Tibial nerve (tissue), 4 donors: ENCODE results near the gene VRK1. TPM values are rescaled to one million over a fixed set of nuclear protein-coding genes. Genes with fewer than 3 reads are reported as not detected.

Experiments
- DNase-seq, 2 donors: peaks; one replicate each; pipeline ENCODE4 v3.0.0-alpha.2; 2019; ENCODE audit warnings: low spot score in 2 of 2
- H3K27ac ChIP-seq, 4 donors: fragments of 200-600 bp; sonication (generic) in 3 of 4; one replicate each; pipeline ENCODE4 v1.5.1; 2017 to 2019; ENCODE audit warnings: mild to moderate bottlenecking in 1 of 4
- H3K27me3 ChIP-seq, 2 donors: fragments of 200-600 bp; sonication (generic) in 1 of 2; one replicate each; pipeline versions ENCODE4 v1.5.1 to v1.6.0; 2017 to 2019
- H3K36me3 ChIP-seq, 3 donors: fragments of 200-600 bp; sonication (generic); one replicate each; pipeline ENCODE4 v1.5.1; 2018 to 2019
- H3K4me1 ChIP-seq, 4 donors: fragments of 200-600 bp; sonication (generic) in 3 of 4; one replicate each; pipeline ENCODE4 v1.5.1; 2017 to 2019
- H3K4me3 ChIP-seq, 4 donors: fragments of 200-600 bp; sonication (generic) in 3 of 4; one replicate each; pipeline ENCODE4 v1.5.1; 2017 to 2019; ENCODE audit warnings: mild to moderate bottlenecking in 1 of 4, moderate library complexity in 1 of 4
- H3K9me3 ChIP-seq, 4 donors: fragments of 200-600 bp; sonication (generic) in 3 of 4; one replicate each; pipeline ENCODE4 v1.5.1; 2017 to 2019
- CTCF ChIP-seq, 5 experiments: fragments of 200-600 bp in 3 of 5; fragments of 450-650 bp in 2 of 5; sonication (generic) in 3 of 5; IDR thresholded peaks; one replicate each; pipeline ENCODE4 v1.5.1; 2016 to 2019; ENCODE audit warnings: antibody characterized with exemption in 5 of 5, mild to moderate bottlenecking in 3 of 5, moderate library complexity in 2 of 5
- EP300 ChIP-seq, 2 donors: sonication (generic); formaldehyde crosslinking; IDR thresholded peaks; one replicate each; pipeline ENCODE4 v1.6.1; 2017; ENCODE audit warnings: antibody characterized with exemption in 2 of 2, mild to moderate bottlenecking in 1 of 2
- POLR2A ChIP-seq, 2 donors: fragments of 450-650 bp; IDR thresholded peaks; one replicate each; pipeline ENCODE4 v1.6.1; 2017; ENCODE audit warnings: antibody characterized with exemption in 2 of 2, mild to moderate bottlenecking in 2 of 2, moderate library complexity in 2 of 2
- WGBS, 2 donors: methylation state at CpG; one replicate each; pipeline ENCODE4 v1.1.5; 2018; 5-methylcytosine and 5-hydroxymethylcytosine counted together
- total RNA-seq, 4 donors: library from RNA; depleted of rRNA; stranded (reverse); fragments of >200 nt; gene quantifications; one replicate each; pipeline ENCODE4 v1.1.0, GENCODE V29; 2016

The VRK1 gene
- total RNA-seq, 4 donors from 2014 or later: 5.4 to 11.0 (median 9.0) TPM

DNA sequence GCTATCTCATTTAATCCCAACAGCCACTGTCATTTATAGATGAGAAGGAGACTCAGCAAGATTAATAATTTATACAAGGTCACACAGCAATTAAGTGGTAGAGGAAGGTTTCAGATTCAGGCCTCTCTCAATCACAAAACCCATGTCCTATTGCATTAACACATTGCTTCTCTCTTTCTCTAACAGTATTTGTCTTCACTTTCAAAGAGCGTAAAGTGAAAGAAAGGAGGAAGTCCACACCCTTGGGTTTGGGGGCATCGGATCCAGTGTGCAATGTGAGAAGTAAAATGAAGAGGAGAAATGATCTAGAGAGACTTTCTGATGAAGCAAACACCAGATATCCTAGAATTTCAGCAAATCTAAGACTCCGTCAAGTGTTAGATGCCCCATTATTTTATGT lies 7.0 kb upstream of the VRK1 start:
- no peak overlapping the region for H3K27ac ChIP-seq
- 50 to 61% methylated on average over 3 of the region's 3 CpGs for WGBS, 2 donors
- no peaks in the 10 kb centered on the region for H3K9me3 ChIP-seq
- H3K36me3 ChIP-seq: no peaks in the 10 kb centered on the region
- DNase-seq: no peak
- H3K27me3 ChIP-seq: no peaks in the 10 kb centered on the region
- H3K4me3 ChIP-seq: no peak overlapping the region
- TF ChIP-seq EP300 (IDR thresholded peaks at IDR 0.05) (no peak), POLR2A (IDR thresholded peaks at IDR 0.05) (no peak), CTCF (IDR thresholded peaks at IDR 0.05) (no peak)
- no peaks in the 10 kb centered on the region for H3K4me1 ChIP-seq

GRCh38 chr14:96790706-96791105 lies 6.5 kb upstream of the VRK1 start:
- Histone ChIP-seq H3K36me3 (no peaks in the 10 kb centered on the region), H3K4me1 (no peaks in the 10 kb centered on the region), H3K4me3 (no peak overlapping the region), H3K27ac (no peak overlapping the region), H3K27me3 (no peaks in the 10 kb centered on the region), H3K9me3 (no peaks in the 10 kb centered on the region)
- 69 to 74% methylated on average over 1 of the region's 1 CpG for WGBS, 2 donors
- TF ChIP-seq CTCF (IDR thresholded peaks at IDR 0.05) (no peak), EP300 (IDR thresholded peaks at IDR 0.05) (no peak), POLR2A (IDR thresholded peaks at IDR 0.05) (no peak)
- no peak for DNase-seq

DNA sequence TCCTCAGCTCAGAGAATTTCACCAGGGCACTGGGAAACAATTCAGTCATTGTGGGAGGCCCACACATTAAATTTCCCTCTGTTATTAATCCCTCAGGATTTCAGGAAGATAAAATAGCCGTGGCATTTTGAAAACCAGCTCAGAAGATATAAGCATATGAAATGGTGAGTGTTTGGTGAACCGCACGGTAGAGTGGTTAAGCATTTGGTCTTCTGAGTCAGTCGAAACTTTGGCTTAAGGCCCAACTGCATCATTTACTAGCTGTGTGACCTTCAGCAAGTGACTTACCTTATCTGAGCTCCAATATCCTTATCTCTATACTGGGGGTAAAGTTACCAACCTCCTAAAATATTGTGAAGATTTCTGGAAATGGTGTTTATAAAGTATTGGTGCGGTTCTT lies 5.2 kb upstream of the VRK1 start:
- H3K4me1 ChIP-seq: no peaks in the 10 kb centered on the region
- no peaks in the 10 kb centered on the region for H3K36me3 ChIP-seq
- H3K27me3 ChIP-seq: no peaks in the 10 kb centered on the region
- no peak overlapping the region for H3K27ac ChIP-seq
- no peak for TF ChIP-seq CTCF (IDR thresholded peaks at IDR 0.05)
- no peak for TF ChIP-seq EP300 (IDR thresholded peaks at IDR 0.05)
- no peak for TF ChIP-seq POLR2A (IDR thresholded peaks at IDR 0.05)
- no peak overlapping the region for H3K4me3 ChIP-seq
- H3K9me3 ChIP-seq: no peaks in the 10 kb centered on the region
- 81 to 84% methylated on average over 5 of the region's 5 CpGs for WGBS, 2 donors
- no peak for DNase-seq

GRCh38 chr14:96792591-96792990 lies 4.6 kb upstream of the VRK1 start:
- H3K36me3 ChIP-seq: no peaks in the 10 kb centered on the region
- 52 to 65% methylated on average over 7 of the region's 7 CpGs for WGBS, 2 donors
- H3K9me3 ChIP-seq: no peaks in the 10 kb centered on the region
- peaks cover 0 to under 1% (median under 1%) of the 10 kb centered on the region in 4 donors for H3K4me1 ChIP-seq
- no peaks in the 10 kb centered on the region for H3K27me3 ChIP-seq
- no peak for DNase-seq
- no peak overlapping the region for H3K4me3 ChIP-seq
- TF ChIP-seq POLR2A (IDR thresholded peaks at IDR 0.05) (no peak), CTCF (IDR thresholded peaks at IDR 0.05) (no peak), EP300 (IDR thresholded peaks at IDR 0.05) (no peak)
- H3K27ac ChIP-seq: no peak overlapping the region

DNA sequence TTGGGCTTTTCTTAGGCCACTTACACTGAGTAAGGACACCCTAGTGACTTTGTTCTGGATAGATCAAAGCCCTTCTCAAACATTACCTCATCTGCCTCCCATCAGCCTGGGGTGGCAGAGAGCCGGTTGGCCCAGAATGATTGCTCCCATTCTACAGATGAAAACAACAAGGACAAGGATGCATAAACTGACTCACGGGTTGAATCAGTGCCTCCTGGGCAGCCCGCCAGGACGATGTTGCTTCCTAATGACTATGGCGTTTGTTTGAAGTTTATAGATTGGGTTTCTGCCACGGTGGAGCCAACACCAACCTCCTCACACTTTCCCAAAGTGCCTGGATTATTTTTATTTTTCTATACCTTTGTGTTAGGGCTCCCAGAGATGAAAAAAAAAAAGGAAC lies 3.6 kb upstream of the VRK1 start:
- H3K9me3 ChIP-seq: no peaks in the 10 kb centered on the region
- WGBS, 2 donors: 59 to 71% methylated on average over 6 of the region's 6 CpGs
- H3K4me3 ChIP-seq: no peak overlapping the region
- peaks cover 0 to 10% (median 10%) of the 10 kb centered on the region in 4 donors for H3K4me1 ChIP-seq
- no peaks in the 10 kb centered on the region for H3K36me3 ChIP-seq
- no peak overlapping the region for H3K27ac ChIP-seq
- TF ChIP-seq POLR2A (IDR thresholded peaks at IDR 0.05): no peak
- no peak for TF ChIP-seq EP300 (IDR thresholded peaks at IDR 0.05)
- no peak for TF ChIP-seq CTCF (IDR thresholded peaks at IDR 0.05)
- DNase-seq: no peak
- no peaks in the 10 kb centered on the region for H3K27me3 ChIP-seq
